ENCODE data around the gene ZGPAT.
"Not testable (repeated sequence)": the region's sequence is repeated elsewhere in the genome, so short reads cannot be mapped to it uniquely, and the experiment has no call there.

ZGPAT gene

GRCh38 chr20:63707558-63708300, at the start of gene ZGPAT, which contains the start of gene ARFRP1:
Gene ZGPAT (plus strand): TSS chr20:63708039. CDS start chr20:63708581, 542 bp downstream.
Gene ARFRP1 (minus strand): TSS chr20:63707976. CDS start chr20:63707091, 885 bp downstream.
- peak; percentile 70 to 84 (median 72) for DNase-seq (ENCODE audit: low read depth in 2 of 3, low spot score in 1 of 3)

GRCh38 chr20:63658749-63659187, 49.1 kb upstream of the ZGPAT start:
- no peak for DNase-seq (ENCODE audit: low read depth in 2 of 3, low spot score in 1 of 3)

GRCh38 chr20:63659370-63659769, 48.5 kb upstream of the ZGPAT start:
- no peak for DNase-seq (ENCODE audit: low read depth in 2 of 3, low spot score in 1 of 3)

- not testable (repeated sequence) for DNase-seq (ENCODE audit: low read depth in 2 of 3, low spot score in 1 of 3)
These were observed 47.7 kb upstream of the ZGPAT start for GRCh38 chr20:63660174-63660573.

- DNase-seq (ENCODE audit: low read depth in 2 of 3, low spot score in 1 of 3): no peak
These were observed 47.2 kb upstream of the ZGPAT start for GRCh38 chr20:63660622-63661021.

GRCh38 chr20:63661108-63661507, 46.7 kb upstream of the ZGPAT start:
- DNase-seq (ENCODE audit: low read depth in 2 of 3, low spot score in 1 of 3): no peak

GRCh38 chr20:63661959-63662812, 45.7 kb upstream of the ZGPAT start:
- no peak for DNase-seq (ENCODE audit: low read depth in 2 of 3, low spot score in 1 of 3)

GRCh38 chr20:63662813-63663189, 45.0 kb upstream of the ZGPAT start:
- no peak for DNase-seq (ENCODE audit: low read depth in 2 of 3, low spot score in 1 of 3)

GRCh38 chr20:63663332-63664066, 44.3 kb upstream of the ZGPAT start:
- DNase-seq (ENCODE audit: low read depth in 2 of 3, low spot score in 1 of 3): no peak

GRCh38 chr20:63664143-63664851, 43.5 kb upstream of the ZGPAT start:
- DNase-seq (ENCODE audit: low read depth in 2 of 3, low spot score in 1 of 3): no peak

GRCh38 chr20:63664861-63665594, 42.8 kb upstream of the ZGPAT start:
- no peak for DNase-seq (ENCODE audit: low read depth in 2 of 3, low spot score in 1 of 3)

GRCh38 chr20:63665708-63666107, 42.1 kb upstream of the ZGPAT start:
- DNase-seq (ENCODE audit: low read depth in 2 of 3, low spot score in 1 of 3): no peak

GRCh38 chr20:63667858-63668257, 40.0 kb upstream of the ZGPAT start:
- no peak for DNase-seq (ENCODE audit: low read depth in 2 of 3, low spot score in 1 of 3)

GRCh38 chr20:63668351-63668750, 39.5 kb upstream of the ZGPAT start:
- no peak for DNase-seq (ENCODE audit: low read depth in 2 of 3, low spot score in 1 of 3)

GRCh38 chr20:63671695-63672094, 36.1 kb upstream of the ZGPAT start:
- not testable (repeated sequence) for DNase-seq (ENCODE audit: low read depth in 2 of 3, low spot score in 1 of 3)

GRCh38 chr20:63672666-63673065, 35.2 kb upstream of the ZGPAT start:
- no peak for DNase-seq (ENCODE audit: low read depth in 2 of 3, low spot score in 1 of 3)

GRCh38 chr20:63673951-63674350, 33.9 kb upstream of the ZGPAT start:
- DNase-seq (ENCODE audit: low read depth in 2 of 3, low spot score in 1 of 3): no peak

- no peak for DNase-seq (ENCODE audit: low read depth in 2 of 3, low spot score in 1 of 3)
These were observed 32.0 kb upstream of the ZGPAT start for GRCh38 chr20:63675681-63676368.

- DNase-seq (ENCODE audit: low read depth in 2 of 3, low spot score in 1 of 3): no peak
These were observed 29.8 kb upstream of the ZGPAT start for GRCh38 chr20:63678071-63678470.

All from stimulated activated CD4-positive, alpha-beta T cell treated with anti-CD3 and anti-CD28 coated beads, Interleukin-12 subunit alpha, Interleukin-12 subunit beta, amount 100 ng/mL, for 48 hours (primary cell).